Endothelial cell (in vitro differentiated cells): ENCODE results near the gene RIOK2. TPM values are rescaled to one million over a fixed set of nuclear protein-coding genes. Genes with fewer than 3 reads are reported as not detected.

Experiments
- DNase-seq: peaks from one replicate; pipeline ENCODE4 v3.0.0; 2021; ENCODE audit warnings: low spot score
- H3K27ac Mint-ChIP-seq: one replicate; pipeline ENCODE4 v1.8.0; 2021; ENCODE audit warnings: mixed read lengths, inconsistent platforms; ENCODE audit not compliant: unreplicated experiment
- H3K27me3 Mint-ChIP-seq: one replicate; pipeline ENCODE4 v1.8.0; 2021; ENCODE audit warnings: mild to moderate bottlenecking, moderate library complexity, mixed read lengths, inconsistent platforms; ENCODE audit not compliant: unreplicated experiment
- H3K36me3 Mint-ChIP-seq: one replicate; pipeline ENCODE4 v1.8.0; 2021; ENCODE audit warnings: mild to moderate bottlenecking, low read depth, mixed read lengths, inconsistent platforms; ENCODE audit not compliant: unreplicated experiment
- H3K4me1 Mint-ChIP-seq: one replicate; pipeline ENCODE4 v1.8.0; 2021; ENCODE audit warnings: mild to moderate bottlenecking, mixed read lengths, inconsistent platforms; ENCODE audit not compliant: unreplicated experiment
- H3K4me3 Mint-ChIP-seq: one replicate; pipeline ENCODE4 v1.8.0; 2021; ENCODE audit warnings: mild to moderate bottlenecking, mixed read lengths, inconsistent platforms; ENCODE audit not compliant: unreplicated experiment
- H3K9me3 Mint-ChIP-seq: one replicate; pipeline ENCODE4 v1.8.0; 2021; ENCODE audit warnings: mixed read lengths, inconsistent platforms; ENCODE audit not compliant: unreplicated experiment
- CTCF ChIP-seq: fragments of 200-600 bp; sonication (generic); IDR thresholded peaks from one replicate; pipeline ENCODE4 v1.5.0; 2021; ENCODE audit warnings: antibody characterized with exemption; ENCODE audit not compliant: unreplicated experiment
- total RNA-seq: library from RNA; stranded (reverse); fragmentation: NEBNext Ultra II Directional; extraction: Animal tissue kit (Norgen Biotek cat#: 25700); gene quantifications from one replicate; pipeline ENCODE4 v1.2.1, GENCODE V29; 2021; ENCODE audit not compliant: unreplicated experiment

Gene RIOK2
- total RNA-seq, 1 donor from 2014 or later: 30.7 TPM

GRCh38 chr5:97163360-97163764 lies 19.7 kb downstream of the RIOK2 start:
- Mint-ChIP-seq H3K4me1 (no peaks in the 10 kb centered on the region), H3K27me3 (no peaks in the 10 kb centered on the region), H3K4me3 (no peak overlapping the region), H3K27ac (no peak overlapping the region), H3K9me3 (no peaks in the 10 kb centered on the region), H3K36me3 (peaks cover 7% of the 10 kb centered on the region)
- TF ChIP-seq CTCF: peak; percentile 91
- no peak for DNase-seq

DNA sequence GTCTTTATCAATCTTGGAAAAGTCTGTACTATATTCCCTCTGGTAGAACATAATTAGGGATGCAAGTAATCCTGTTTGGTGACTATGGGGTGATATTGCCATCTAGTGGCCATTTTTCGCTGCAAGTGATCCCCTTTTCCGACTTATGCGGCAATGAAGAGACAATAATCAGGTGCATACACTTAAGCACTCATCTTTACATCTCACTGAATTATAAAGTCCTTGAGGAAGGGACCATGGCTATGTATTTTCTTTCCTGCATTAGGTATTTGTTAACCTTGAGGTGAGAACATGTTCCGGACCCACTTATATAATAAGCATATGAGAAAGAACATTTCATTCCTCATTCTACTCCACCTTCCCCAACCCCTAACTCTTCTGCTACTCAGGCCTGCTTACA lies 21.0 kb downstream of the RIOK2 start:
- no peak overlapping the region for H3K27ac Mint-ChIP-seq
- peak; percentile 74 for TF ChIP-seq CTCF
- H3K9me3 Mint-ChIP-seq: no peaks in the 10 kb centered on the region
- H3K36me3 Mint-ChIP-seq: peaks cover 3% of the 10 kb centered on the region
- no peak overlapping the region for H3K4me3 Mint-ChIP-seq
- no peaks in the 10 kb centered on the region for H3K27me3 Mint-ChIP-seq
- H3K4me1 Mint-ChIP-seq: no peaks in the 10 kb centered on the region
- DNase-seq: peak; percentile 74

- DNase-seq: no peak
- H3K36me3 Mint-ChIP-seq: no peaks in the 10 kb centered on the region
- no peaks in the 10 kb centered on the region for H3K4me1 Mint-ChIP-seq
- H3K9me3 Mint-ChIP-seq: no peaks in the 10 kb centered on the region
- no peak for TF ChIP-seq CTCF
- no peak overlapping the region for H3K4me3 Mint-ChIP-seq
- H3K27me3 Mint-ChIP-seq: no peaks in the 10 kb centered on the region
- no peak overlapping the region for H3K27ac Mint-ChIP-seq
Measured at GRCh38 chr5:97157689-97158088, 25.4 kb downstream of the RIOK2 start.

- Mint-ChIP-seq H3K9me3 (no peaks in the 10 kb centered on the region), H3K4me1 (no peaks in the 10 kb centered on the region), H3K4me3 (no peak overlapping the region), H3K27me3 (no peaks in the 10 kb centered on the region), H3K27ac (no peak overlapping the region), H3K36me3 (no peaks in the 10 kb centered on the region)
- no peak for DNase-seq
- no peak for TF ChIP-seq CTCF
Measured at GRCh38 chr5:97151370-97151769, 31.7 kb downstream of the RIOK2 start.

DNA sequence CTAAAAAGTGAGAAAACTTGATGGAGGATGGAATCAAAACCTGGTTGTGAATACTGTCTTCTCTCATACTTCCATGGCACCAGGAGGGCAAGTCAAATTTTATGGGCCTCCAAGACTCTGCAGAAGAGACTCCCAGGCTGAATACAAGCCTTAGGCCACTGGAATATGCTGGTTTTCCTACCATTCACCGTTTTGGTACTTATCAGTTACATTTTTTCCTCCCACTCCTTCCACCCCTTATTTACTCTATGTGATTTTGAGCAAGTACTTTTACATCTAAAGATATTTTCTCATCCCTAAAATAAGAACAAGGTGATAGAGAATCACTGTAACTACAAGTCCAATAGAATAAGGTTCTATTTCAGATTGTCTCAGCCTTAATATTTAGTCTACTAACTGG lies 32.6 kb downstream of the RIOK2 start:
- DNase-seq: no peak
- no peak for TF ChIP-seq CTCF
- Mint-ChIP-seq H3K27me3 (no peaks in the 10 kb centered on the region), H3K36me3 (no peaks in the 10 kb centered on the region), H3K9me3 (no peaks in the 10 kb centered on the region), H3K27ac (no peak overlapping the region), H3K4me3 (no peak overlapping the region), H3K4me1 (no peaks in the 10 kb centered on the region)
